OCI-LY1 (cell line): Measurements from ENCODE around the gene RNF166.

Source experiments
- EZH2 ChIP-seq: fragments of 200-600 bp; sonication (generic), shearing (Covaris generic); IDR thresholded peaks from 2 replicates; pipeline ENCODE4 v1.8.0; 2017; ENCODE audit warnings: borderline replicate concordance, mixed run types, mild to moderate bottlenecking, antibody characterized with exemption, low read length, moderate library complexity, mixed read lengths
- TF ChIP-seq, protein P1 (sequence below): fragments of 200-600 bp; sonication (generic), shearing (Covaris generic); IDR thresholded peaks from 2 replicates; pipeline ENCODE4 v1.5.1; 2017; ENCODE audit warnings: mild to moderate bottlenecking, antibody characterized with exemption, low read length, moderate library complexity, mixed read lengths

DNA sequence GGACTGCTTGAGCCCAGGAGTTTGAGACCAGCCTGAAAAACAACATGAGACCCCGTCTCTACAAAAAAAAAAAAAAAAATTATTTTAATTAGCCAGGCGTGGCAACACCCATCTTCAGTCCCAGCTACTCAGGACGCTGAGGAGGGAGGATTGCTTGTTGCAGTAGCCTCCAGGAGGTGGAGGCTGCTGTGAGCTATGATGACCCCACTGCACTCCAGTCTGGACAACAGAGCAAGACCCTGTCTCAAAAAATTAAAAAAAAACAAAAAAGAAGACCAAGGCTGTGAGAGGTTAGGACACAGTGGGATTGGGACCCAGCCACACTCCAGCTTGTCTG lies 18.6 kb downstream of the RNF166 start:
- TF ChIP-seq, protein P1, sequence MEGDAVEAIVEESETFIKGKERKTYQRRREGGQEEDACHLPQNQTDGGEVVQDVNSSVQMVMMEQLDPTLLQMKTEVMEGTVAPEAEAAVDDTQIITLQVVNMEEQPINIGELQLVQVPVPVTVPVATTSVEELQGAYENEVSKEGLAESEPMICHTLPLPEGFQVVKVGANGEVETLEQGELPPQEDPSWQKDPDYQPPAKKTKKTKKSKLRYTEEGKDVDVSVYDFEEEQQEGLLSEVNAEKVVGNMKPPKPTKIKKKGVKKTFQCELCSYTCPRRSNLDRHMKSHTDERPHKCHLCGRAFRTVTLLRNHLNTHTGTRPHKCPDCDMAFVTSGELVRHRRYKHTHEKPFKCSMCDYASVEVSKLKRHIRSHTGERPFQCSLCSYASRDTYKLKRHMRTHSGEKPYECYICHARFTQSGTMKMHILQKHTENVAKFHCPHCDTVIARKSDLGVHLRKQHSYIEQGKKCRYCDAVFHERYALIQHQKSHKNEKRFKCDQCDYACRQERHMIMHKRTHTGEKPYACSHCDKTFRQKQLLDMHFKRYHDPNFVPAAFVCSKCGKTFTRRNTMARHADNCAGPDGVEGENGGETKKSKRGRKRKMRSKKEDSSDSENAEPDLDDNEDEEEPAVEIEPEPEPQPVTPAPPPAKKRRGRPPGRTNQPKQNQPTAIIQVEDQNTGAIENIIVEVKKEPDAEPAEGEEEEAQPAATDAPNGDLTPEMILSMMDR: no peak
- TF ChIP-seq EZH2: no peak
